ENCODE results near the gene TRIM45.

DNA sequence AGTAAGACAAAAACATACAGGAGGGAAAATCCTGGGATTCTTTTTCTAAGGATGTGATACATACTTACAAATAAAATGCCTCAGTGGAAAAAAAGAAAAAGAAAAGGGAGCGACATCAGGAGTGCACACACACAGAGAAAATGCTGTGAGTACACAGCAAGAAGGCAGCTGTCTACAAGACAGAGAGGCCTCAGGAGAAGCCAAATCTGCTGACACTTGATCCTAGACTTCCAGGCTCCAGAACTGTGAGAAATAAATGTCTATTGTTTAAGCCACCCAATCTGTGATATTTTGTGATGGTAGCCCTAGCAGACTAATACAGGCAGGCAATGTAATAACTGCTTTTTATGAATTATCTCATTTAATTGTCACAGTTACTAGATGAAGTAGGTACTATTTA is 17.0 kb upstream of the TRIM45 start:
- TF ChIP-seq POLR2A (IDR thresholded peaks at IDR 0.05; ENCODE audit: low read length), result no peak
- TF ChIP-seq GATA1 (IDR thresholded peaks at IDR 0.05; ENCODE audit: low read depth, low read length), result no peak

All from erythroblast (primary cell).